Loucy (cell line): ENCODE data around the gene CPSF4L.

ENCODE experiments used
- H2AFZ ChIP-seq: fragments of 200-600 bp; sonication (generic); 2 replicates; pipeline ENCODE4 v1.6.0; 2016; ENCODE audit warnings: antibody characterized with exemption, mild to moderate bottlenecking, low read length, moderate library complexity
- H3F3A ChIP-seq: fragments of 200-600 bp; 2 replicates; pipeline ENCODE4 v1.6.0; 2016; ENCODE audit warnings: antibody characterized with exemption, low read depth, mild to moderate bottlenecking
- H3K27me3 ChIP-seq: fragments of 200-600 bp; sonication (generic); 2 replicates; pipeline ENCODE4 v1.6.1; 2014; ENCODE audit warnings: low read length, mild to moderate bottlenecking; ENCODE audit not compliant: insufficient read depth, poor library complexity, severe bottlenecking
- H3K36me3 ChIP-seq: fragments of 200-600 bp; sonication (generic); 2 replicates; pipeline ENCODE4 v1.6.1; 2016; ENCODE audit warnings: low read length; ENCODE audit not compliant: insufficient read depth
- H3K4me1 ChIP-seq: fragments of 200-600 bp; sonication (generic); 2 replicates; pipeline ENCODE4 v1.5.1; 2014; ENCODE audit warnings: low read length, mild to moderate bottlenecking; ENCODE audit not compliant: insufficient read depth, poor library complexity, severe bottlenecking
- H3K4me2 ChIP-seq: fragments of 200-600 bp; sonication (generic); 2 replicates; pipeline ENCODE4 v1.6.0; 2014; ENCODE audit warnings: antibody characterized with exemption, low read length, low read depth, mild to moderate bottlenecking; ENCODE audit not compliant: poor library complexity, severe bottlenecking
- H3K4me3 ChIP-seq: fragments of 200-600 bp; sonication (generic); 2 replicates; pipeline ENCODE4 v1.5.1; 2014; ENCODE audit warnings: low read length, mild to moderate bottlenecking, mixed read lengths; ENCODE audit not compliant: poor library complexity, severe bottlenecking
- H3K79me2 ChIP-seq: fragments of 200-600 bp; sonication (generic); 2 replicates; pipeline ENCODE4 v1.6.1; 2014; ENCODE audit warnings: low read length; ENCODE audit not compliant: insufficient read depth
- H3K9ac ChIP-seq: fragments of 200-600 bp; sonication (generic); 2 replicates; pipeline ENCODE4 v1.6.0; 2014; ENCODE audit warnings: mild to moderate bottlenecking, low read depth, low read length, moderate library complexity; ENCODE audit not compliant: poor library complexity, severe bottlenecking
- H3K9me2 ChIP-seq: fragments of 200-600 bp; sonication (generic); replicated peaks from 2 replicates; pipeline ENCODE4 v1.6.1; 2016; ENCODE audit warnings: low read depth, low read length, mixed read lengths
- H3K9me3 ChIP-seq: fragments of 200-600 bp; sonication (generic); 2 replicates; pipeline ENCODE4 v1.6.1; 2014; ENCODE audit warnings: mild to moderate bottlenecking, antibody characterized with exemption, low read length, low read depth; ENCODE audit not compliant: insufficient read depth
- H4K20me1 ChIP-seq: fragments of 200-600 bp; sonication (generic); 2 replicates; pipeline ENCODE4 v1.6.0; 2014; ENCODE audit warnings: antibody characterized with exemption, low read length, mild to moderate bottlenecking; ENCODE audit not compliant: insufficient read depth, poor library complexity, severe bottlenecking
- CTCF ChIP-seq: fragments of 200-600 bp; sonication (generic); conservative IDR thresholded peaks from 2 replicates; pipeline ENCODE4 v1.5.1; 2014; ENCODE audit warnings: mild to moderate bottlenecking, antibody characterized with exemption, low read length
- EZH2phosphoT487 ChIP-seq: fragments of 200-600 bp; IDR thresholded peaks from 2 replicates; pipeline ENCODE4 v1.6.1; 2018; ENCODE audit warnings: antibody characterized with exemption, mild to moderate bottlenecking, moderate library complexity, borderline replicate concordance

The CPSF4L gene

GRCh38 chr17:73283841-73284282 lies 22.2 kb upstream of the CPSF4L start:
- no peak overlapping the region for H2AFZ ChIP-seq
- H3K4me3 ChIP-seq, result no peak overlapping the region
- no peak overlapping the region for H3K9ac ChIP-seq
- TF ChIP-seq CTCF (no peak), EZH2phosphoT487 (no peak)
- no peaks in the 10 kb centered on the region for H3K79me2 ChIP-seq
- H3K9me3 ChIP-seq, result no peaks in the 10 kb centered on the region
- no peaks in the 10 kb centered on the region for H3K4me1 ChIP-seq
- H3K4me2 ChIP-seq, result no peak overlapping the region
- H3K9me2 ChIP-seq, result no peaks in the 10 kb centered on the region
- no peaks in the 10 kb centered on the region for H3K36me3 ChIP-seq
- no peaks in the 10 kb centered on the region for H3K27me3 ChIP-seq
- no peaks in the 10 kb centered on the region for H3F3A ChIP-seq
- no peaks in the 10 kb centered on the region for H4K20me1 ChIP-seq

DNA sequence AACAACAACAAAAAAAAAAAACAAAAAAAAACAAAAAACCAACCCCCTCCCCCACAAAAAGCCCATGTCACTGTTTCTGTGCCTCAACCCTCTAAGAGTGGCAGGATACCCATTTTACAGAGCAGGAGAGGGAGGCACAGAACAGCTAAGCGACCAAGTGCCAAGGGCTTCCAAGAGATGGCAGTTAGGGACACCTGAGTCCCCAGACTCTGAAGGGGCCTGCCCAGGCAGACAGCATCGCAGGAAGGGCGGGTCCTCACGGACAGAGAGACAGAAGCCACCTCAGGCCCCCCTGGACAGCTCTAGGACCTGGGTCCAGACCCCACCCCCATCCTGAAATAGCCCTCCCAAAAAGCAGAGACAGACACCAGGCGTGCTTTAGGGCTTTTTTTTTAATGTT lies 21.6 kb upstream of the CPSF4L start:
- Histone ChIP-seq H4K20me1 (no peaks in the 10 kb centered on the region), H3K79me2 (no peaks in the 10 kb centered on the region), H3K9me3 (no peaks in the 10 kb centered on the region), H3K36me3 (no peaks in the 10 kb centered on the region), H3K4me2 (no peak overlapping the region), H3K27me3 (no peaks in the 10 kb centered on the region), H3K9me2 (no peaks in the 10 kb centered on the region), H2AFZ (no peak overlapping the region), H3K4me3 (no peak overlapping the region), H3F3A (no peaks in the 10 kb centered on the region), H3K9ac (no peak overlapping the region), H3K4me1 (no peaks in the 10 kb centered on the region)
- TF ChIP-seq EZH2phosphoT487, result no peak
- TF ChIP-seq CTCF, result no peak

DNA sequence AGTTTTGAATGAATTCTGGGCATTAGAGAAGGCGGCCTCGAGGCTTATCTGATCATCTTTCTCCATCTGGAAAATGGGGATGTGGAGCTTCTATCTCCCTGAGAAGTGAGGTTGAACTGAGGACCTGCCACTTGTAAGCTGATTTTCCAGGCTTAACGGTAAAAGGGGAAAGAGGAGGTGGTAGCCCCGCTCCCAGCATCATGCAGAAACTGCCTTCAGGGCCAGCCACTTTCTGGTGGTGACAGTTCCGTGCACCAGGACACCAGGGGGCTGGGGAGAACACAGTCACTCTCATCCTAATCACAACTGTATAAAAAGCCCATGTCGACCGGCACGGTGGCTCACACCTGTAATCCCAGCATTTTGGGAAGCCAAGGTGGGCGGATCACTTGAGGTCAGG lies 20.9 kb upstream of the CPSF4L start:
- TF ChIP-seq CTCF (no peak), EZH2phosphoT487 (no peak)
- no peaks in the 10 kb centered on the region for H3K9me3 ChIP-seq
- no peak overlapping the region for H3K9ac ChIP-seq
- H3K9me2 ChIP-seq, result no peaks in the 10 kb centered on the region
- no peaks in the 10 kb centered on the region for H3F3A ChIP-seq
- H3K36me3 ChIP-seq, result no peaks in the 10 kb centered on the region
- H3K27me3 ChIP-seq, result no peaks in the 10 kb centered on the region
- H3K79me2 ChIP-seq, result no peaks in the 10 kb centered on the region
- no peak overlapping the region for H3K4me2 ChIP-seq
- no peak overlapping the region for H2AFZ ChIP-seq
- H4K20me1 ChIP-seq, result no peaks in the 10 kb centered on the region
- no peaks in the 10 kb centered on the region for H3K4me1 ChIP-seq
- no peak overlapping the region for H3K4me3 ChIP-seq
